DND-41 (cell line): ENCODE data around the gene MAML3.

Experiments used
- ATAC-seq: fragments of 200-7000 bp; cut with Tn5 transposase; 3 replicates; pipeline ENCODE4 v1.9.1; 2021; ENCODE audit warnings: low read depth; ENCODE audit not compliant: insufficient read depth
- DNase-seq: peaks from one replicate; pipeline ENCODE4 v3.0.0-alpha.2; 2020
- H2AFZ ChIP-seq: 2 replicates; pipeline ENCODE4 v1.6.0; 2012; ENCODE audit warnings: low read depth, low read length
- H3K27ac ChIP-seq: 2 replicates; pipeline ENCODE4 v1.5.1; 2012; ENCODE audit warnings: low read length, inconsistent platforms
- H3K27me3 ChIP-seq: fragments of 200-600 bp; sonication (generic); 2 replicates; pipeline ENCODE4 v1.6.0; 2012; ENCODE audit warnings: low read length, mild to moderate bottlenecking, inconsistent platforms; ENCODE audit not compliant: insufficient read depth, poor library complexity
- H3K36me3 ChIP-seq: 2 replicates; pipeline ENCODE4 v1.5.1; 2012; ENCODE audit warnings: low read length, inconsistent platforms; ENCODE audit not compliant: insufficient read depth
- H3K4me1 ChIP-seq: 2 replicates; pipeline ENCODE4 v1.5.1; 2012; ENCODE audit warnings: mild to moderate bottlenecking, low read length; ENCODE audit not compliant: insufficient read depth
- H3K4me2 ChIP-seq: 2 replicates; pipeline ENCODE4 v1.6.0; 2012; ENCODE audit warnings: mild to moderate bottlenecking, moderate library complexity, low read length, inconsistent platforms; ENCODE audit not compliant: insufficient read depth
- H3K4me3 ChIP-seq, 2 experiments: fragments of 200-600 bp in 1 of 2; shearing (Covaris generic) in 1 of 2; 2 replicates each; pipeline ENCODE4 v1.5.1; 2012 to 2016; ENCODE audit warnings: inconsistent platforms in 2 of 2, low read length in 2 of 2, mild to moderate bottlenecking in 2 of 2, low read depth in 1 of 2, moderate library complexity in 1 of 2
- H3K79me2 ChIP-seq: 2 replicates; pipeline ENCODE4 v1.6.0; 2012; ENCODE audit warnings: low read length, inconsistent platforms; ENCODE audit not compliant: insufficient read depth
- H3K9ac ChIP-seq: 2 replicates; pipeline ENCODE4 v1.6.0; 2012; ENCODE audit warnings: low read depth, mild to moderate bottlenecking, inconsistent platforms, low read length, moderate library complexity
- H3K9me3 ChIP-seq: 2 replicates; pipeline ENCODE4 v1.5.1; 2012; ENCODE audit warnings: low read length, moderate library complexity, mild to moderate bottlenecking, inconsistent platforms; ENCODE audit not compliant: insufficient read depth, severe bottlenecking
- H4K20me1 ChIP-seq: 2 replicates; pipeline ENCODE4 v1.6.0; 2012; ENCODE audit warnings: low read length; ENCODE audit not compliant: insufficient read depth
- CTCF ChIP-seq: IDR thresholded peaks from 2 replicates; pipeline ENCODE4 v1.5.1; 2012; ENCODE audit warnings: borderline replicate concordance, low read length, moderate library complexity, mild to moderate bottlenecking; ENCODE audit not compliant: poor library complexity, severe bottlenecking; ENCODE audit errors: extremely low read depth
- EZH2 ChIP-seq: IDR thresholded peaks from 3 replicates; pipeline ENCODE4 v1.6.1; 2012; ENCODE audit warnings: borderline replicate concordance, low read depth, mild to moderate bottlenecking, moderate library complexity, low read length, inconsistent platforms; ENCODE audit not compliant: severe bottlenecking

MAML3 gene

GRCh38 chr4:139674875-139675550 is 479.0 kb downstream of the MAML3 start:
- TF ChIP-seq CTCF (no peak), EZH2 (no peak)
- H3K4me1 ChIP-seq: no peaks in the 10 kb centered on the region
- H3K9ac ChIP-seq: no peak overlapping the region
- ATAC-seq: no peak
- no peak overlapping the region for H3K4me3 ChIP-seq
- no peaks in the 10 kb centered on the region for H3K79me2 ChIP-seq
- no peak overlapping the region for H2AFZ ChIP-seq
- peaks cover 15% of the 10 kb centered on the region; the same call in 1 of the 2 replicates for H3K36me3 ChIP-seq
- no peaks in the 10 kb centered on the region for H3K9me3 ChIP-seq
- no peaks in the 10 kb centered on the region for H4K20me1 ChIP-seq
- no peak overlapping the region for H3K4me2 ChIP-seq
- no peaks in the 10 kb centered on the region for H3K27me3 ChIP-seq
- H3K27ac ChIP-seq: no peak overlapping the region
- no peak for DNase-seq

GRCh38 chr4:139672732-139673131 is 481.3 kb downstream of the MAML3 start:
- Histone ChIP-seq H3K4me1 (peaks cover 2% of the 10 kb centered on the region), H4K20me1 (no peaks in the 10 kb centered on the region), H2AFZ (no peak overlapping the region), H3K9me3 (no peaks in the 10 kb centered on the region), H3K4me2 (no peak overlapping the region), H3K27ac (no peak overlapping the region), H3K9ac (no peak overlapping the region), H3K36me3 (no peaks in the 10 kb centered on the region), H3K79me2 (peaks cover 9% of the 10 kb centered on the region; the same call in 1 of the 2 replicates), H3K27me3 (no peaks in the 10 kb centered on the region), H3K4me3 (no peak overlapping the region)
- DNase-seq: no peak
- ATAC-seq: no peak
- no peak for TF ChIP-seq EZH2
- no peak for TF ChIP-seq CTCF

- Histone ChIP-seq H3K9ac (no peak overlapping the region), H3K4me3 (no peak overlapping the region), H3K9me3 (no peaks in the 10 kb centered on the region), H3K79me2 (peaks cover 12% of the 10 kb centered on the region), H3K36me3 (no peaks in the 10 kb centered on the region), H2AFZ (no peak overlapping the region), H3K27ac (no peak overlapping the region), H3K4me1 (peaks cover 8% of the 10 kb centered on the region), H4K20me1 (no peaks in the 10 kb centered on the region), H3K27me3 (no peaks in the 10 kb centered on the region), H3K4me2 (no peak overlapping the region)
- DNase-seq (no peak), ATAC-seq (no peak)
- TF ChIP-seq EZH2 (no peak), CTCF (no peak)
These were observed 481.8 kb downstream of the MAML3 start for GRCh38 chr4:139672215-139672614.

GRCh38 chr4:139670775-139671174 is 483.2 kb downstream of the MAML3 start:
- Histone ChIP-seq H4K20me1 (no peaks in the 10 kb centered on the region), H3K4me3 (no peak overlapping the region), H3K9me3 (no peaks in the 10 kb centered on the region), H3K36me3 (no peaks in the 10 kb centered on the region), H3K27me3 (no peaks in the 10 kb centered on the region), H3K4me1 (peaks cover 22% of the 10 kb centered on the region), H3K79me2 (peaks cover 16% of the 10 kb centered on the region), H2AFZ (no peak overlapping the region), H3K9ac (no peak overlapping the region), H3K4me2 (no peak overlapping the region), H3K27ac (no peak overlapping the region)
- no peak for ATAC-seq
- TF ChIP-seq EZH2 (no peak), CTCF (no peak)
- DNase-seq: no peak
